Mammary epithelial cell (primary cell): ENCODE data around the gene CDKAL1.

ENCODE experiments used
- EZH2 ChIP-seq: IDR thresholded peaks from 2 replicates; pipeline ENCODE4 v1.6.1; 2012; ENCODE audit warnings: low read length, inconsistent platforms, borderline replicate concordance
- TF ChIP-seq, protein P1 (sequence below), 2 donors: IDR thresholded peaks in 1 of 2; conservative IDR thresholded peaks in 1 of 2; 2 replicates each; pipeline ENCODE4 v1.5.1; 2011 to 2012; ENCODE audit warnings: inconsistent platforms in 2 of 2, low read length in 2 of 2, mild to moderate bottlenecking in 2 of 2, control low read depth in 1 of 2, low read depth in 1 of 2; ENCODE audit not compliant: insufficient read depth in 1 of 2; ENCODE audit errors: extremely low read depth in 1 of 2

DNA sequence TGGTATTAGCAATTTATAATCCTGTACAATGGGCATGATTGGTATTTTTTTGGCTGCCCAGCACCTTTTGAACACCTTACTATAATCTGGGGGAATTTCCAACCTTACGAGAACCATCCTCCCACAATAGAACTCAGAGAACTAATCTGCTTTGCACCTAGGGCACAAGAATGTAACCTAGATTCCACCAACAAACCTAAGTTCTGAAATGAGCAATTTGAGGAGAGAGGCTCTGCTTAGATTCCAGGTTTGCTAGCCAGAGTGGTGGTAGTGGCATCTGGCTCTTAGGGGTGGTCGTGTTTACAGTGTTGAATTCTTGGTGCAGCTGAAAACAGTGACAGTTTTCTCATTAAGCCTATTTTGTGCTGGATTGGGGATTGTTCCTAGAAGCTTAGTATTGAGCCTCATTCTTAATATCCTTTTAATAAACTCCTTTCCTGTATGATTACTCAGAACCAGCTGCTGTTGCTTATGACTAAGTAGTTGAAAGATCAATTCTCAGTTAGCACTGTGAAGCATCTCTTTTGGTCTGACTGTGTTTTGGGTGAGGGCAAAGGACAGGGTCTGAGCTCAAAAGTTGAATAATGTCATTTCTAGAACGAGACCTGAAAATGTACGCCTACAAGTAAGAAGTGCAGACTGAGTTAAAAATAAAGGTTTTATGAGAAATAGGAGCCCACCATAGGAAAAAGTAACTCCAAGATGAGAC is 385.6 kb downstream of the CDKAL1 start:
- TF ChIP-seq, protein P1, sequence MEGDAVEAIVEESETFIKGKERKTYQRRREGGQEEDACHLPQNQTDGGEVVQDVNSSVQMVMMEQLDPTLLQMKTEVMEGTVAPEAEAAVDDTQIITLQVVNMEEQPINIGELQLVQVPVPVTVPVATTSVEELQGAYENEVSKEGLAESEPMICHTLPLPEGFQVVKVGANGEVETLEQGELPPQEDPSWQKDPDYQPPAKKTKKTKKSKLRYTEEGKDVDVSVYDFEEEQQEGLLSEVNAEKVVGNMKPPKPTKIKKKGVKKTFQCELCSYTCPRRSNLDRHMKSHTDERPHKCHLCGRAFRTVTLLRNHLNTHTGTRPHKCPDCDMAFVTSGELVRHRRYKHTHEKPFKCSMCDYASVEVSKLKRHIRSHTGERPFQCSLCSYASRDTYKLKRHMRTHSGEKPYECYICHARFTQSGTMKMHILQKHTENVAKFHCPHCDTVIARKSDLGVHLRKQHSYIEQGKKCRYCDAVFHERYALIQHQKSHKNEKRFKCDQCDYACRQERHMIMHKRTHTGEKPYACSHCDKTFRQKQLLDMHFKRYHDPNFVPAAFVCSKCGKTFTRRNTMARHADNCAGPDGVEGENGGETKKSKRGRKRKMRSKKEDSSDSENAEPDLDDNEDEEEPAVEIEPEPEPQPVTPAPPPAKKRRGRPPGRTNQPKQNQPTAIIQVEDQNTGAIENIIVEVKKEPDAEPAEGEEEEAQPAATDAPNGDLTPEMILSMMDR (conservative IDR thresholded peaks at IDR 0.05 in 1 of 2, IDR thresholded peaks at IDR 0.05 in 1 of 2; ENCODE audit: extremely low read depth in 1 of 2, insufficient read depth in 1 of 2, low read depth in 1 of 2, low read length in 2 of 2): no peak
- TF ChIP-seq EZH2: no peak
